KMS-11 (cell line): ENCODE results near the gene LETM1.

Experiments
- H2AFZ ChIP-seq: fragments of 200-600 bp; sonication (generic); 2 replicates; pipeline ENCODE4 v1.6.1; 2016; ENCODE audit warnings: antibody characterized with exemption, mixed run types, low read depth
- H3K27ac ChIP-seq: fragments of 200-600 bp; sonication (generic); 2 replicates; pipeline ENCODE4 v1.6.1; 2016; ENCODE audit warnings: mild to moderate bottlenecking, mixed run types
- H3K27me3 ChIP-seq: fragments of 200-600 bp; sonication (generic); 2 replicates; pipeline ENCODE4 v1.6.1; 2017; ENCODE audit warnings: mild to moderate bottlenecking, low read depth, mixed run types, moderate library complexity; ENCODE audit not compliant: insufficient read depth
- H3K36me3 ChIP-seq: fragments of 200-600 bp; sonication (generic); 2 replicates; pipeline ENCODE4 v1.6.1; 2017; ENCODE audit warnings: mild to moderate bottlenecking, mixed run types; ENCODE audit not compliant: insufficient read depth
- H3K4me1 ChIP-seq: fragments of 200-600 bp; sonication (generic); 2 replicates; pipeline ENCODE4 v1.6.1; 2016; ENCODE audit warnings: mild to moderate bottlenecking, low read depth, mixed run types; ENCODE audit not compliant: poor library complexity, severe bottlenecking
- H3K4me2 ChIP-seq: fragments of 200-600 bp; sonication (generic); 2 replicates; pipeline ENCODE4 v1.7.0; 2016; ENCODE audit warnings: mild to moderate bottlenecking, mixed run types
- H3K4me3 ChIP-seq: fragments of 200-600 bp; sonication (generic); IDR thresholded peaks from 2 replicates; pipeline ENCODE4 v1.6.1; 2017; ENCODE audit warnings: low read depth, low read length, mixed read lengths; ENCODE audit not compliant: insufficient read depth
- H3K79me2 ChIP-seq: fragments of 200-600 bp; sonication (generic); 2 replicates; pipeline ENCODE4 v1.6.1; 2016; ENCODE audit warnings: low read depth, mixed run types; ENCODE audit not compliant: insufficient read depth
- H3K9ac ChIP-seq: fragments of 200-600 bp; sonication (generic); 2 replicates; pipeline ENCODE4 v1.6.1; 2016; ENCODE audit warnings: mild to moderate bottlenecking, mixed run types
- H4K20me1 ChIP-seq: fragments of 200-600 bp; sonication (generic); 2 replicates; pipeline ENCODE4 v1.6.1; 2016; ENCODE audit warnings: mild to moderate bottlenecking, mixed run types; ENCODE audit not compliant: insufficient read depth
- CTCF ChIP-seq: fragments of 200-600 bp; sonication (generic); conservative IDR thresholded peaks from 2 replicates; pipeline ENCODE4 v1.6.1; 2017; ENCODE audit warnings: low read depth, mild to moderate bottlenecking, antibody characterized with exemption, low read length, moderate library complexity, mixed read lengths

LETM1 gene

DNA sequence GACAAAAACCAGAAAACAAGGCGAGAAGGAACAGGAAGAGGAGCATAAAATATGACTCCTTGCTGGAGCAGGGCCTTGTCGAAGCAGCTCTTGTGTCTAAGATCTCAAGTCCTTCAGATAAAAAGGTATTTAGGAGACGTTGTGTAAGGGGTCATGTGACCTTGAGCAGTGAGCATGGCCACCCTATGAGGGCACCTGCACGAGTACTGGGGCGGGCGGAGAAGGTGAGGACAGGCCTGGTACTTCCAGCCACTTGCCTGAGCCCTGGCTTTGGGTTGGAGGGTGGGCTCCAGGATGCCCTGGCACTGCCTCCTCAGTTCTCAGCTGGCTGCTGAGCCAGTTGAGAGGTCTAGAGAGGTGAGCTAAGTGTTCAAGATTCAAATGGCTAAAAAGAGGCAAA lies 45.2 kb upstream of the LETM1 start:
- no peak overlapping the region for H2AFZ ChIP-seq
- no peak overlapping the region for H3K4me3 ChIP-seq
- no peak for TF ChIP-seq CTCF
- peaks cover 67% of the 10 kb centered on the region for H4K20me1 ChIP-seq
- H3K36me3 ChIP-seq, result 0 out of 2 replicates have a peak, but pooled peaks cover 3% of the 10 kb centered on the region
- H3K4me1 ChIP-seq, result peaks cover 85% of the 10 kb centered on the region
- no peaks in the 10 kb centered on the region for H3K27me3 ChIP-seq
- H3K4me2 ChIP-seq, result no peak overlapping the region
- H3K79me2 ChIP-seq, result peaks cover 99% of the 10 kb centered on the region
- H3K27ac ChIP-seq, result no peak overlapping the region; the same call in 1 of the 2 replicates
- H3K9ac ChIP-seq, result no peak overlapping the region

GRCh38 chr4:1900624-1901023 lies 44.7 kb upstream of the LETM1 start:
- Histone ChIP-seq H3K79me2 (peaks cover 99% of the 10 kb centered on the region), H4K20me1 (peaks cover 65% of the 10 kb centered on the region), H3K4me3 (no peak overlapping the region), H3K9ac (no peak overlapping the region), H3K36me3 (0 out of 2 replicates have a peak, but pooled peaks cover 3% of the 10 kb centered on the region), H3K27me3 (no peaks in the 10 kb centered on the region), H2AFZ (no peak overlapping the region), H3K27ac (no peak overlapping the region; the same call in 1 of the 2 replicates), H3K4me2 (no peak overlapping the region), H3K4me1 (peaks cover 85% of the 10 kb centered on the region)
- no peak for TF ChIP-seq CTCF

DNA sequence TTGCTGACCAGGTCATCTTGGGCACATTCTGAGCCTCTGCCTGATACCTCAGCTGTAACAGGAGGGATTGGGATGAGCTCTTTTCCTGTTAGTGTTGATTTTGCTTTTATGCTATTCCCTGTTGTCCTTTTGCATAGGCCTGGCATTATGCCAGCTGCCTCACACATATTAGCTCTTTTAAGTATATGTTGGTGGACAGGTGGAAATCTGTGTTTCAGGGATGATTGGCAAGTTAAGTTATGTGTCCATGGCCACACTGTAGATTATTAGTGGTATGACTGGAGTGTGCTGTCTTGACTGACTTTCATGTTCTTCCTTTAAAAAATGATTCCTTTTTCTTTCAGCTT lies 44.1 kb upstream of the LETM1 start:
- Histone ChIP-seq H3K4me3 (no peak overlapping the region), H4K20me1 (peaks cover 67% of the 10 kb centered on the region), H3K27me3 (no peaks in the 10 kb centered on the region), H3K4me1 (peaks cover 89% of the 10 kb centered on the region), H3K27ac (no peak overlapping the region; the same call in 1 of the 2 replicates), H3K9ac (no peak overlapping the region), H3K36me3 (0 out of 2 replicates have a peak, but pooled peaks cover 3% of the 10 kb centered on the region), H3K79me2 (peaks cover 99% of the 10 kb centered on the region), H3K4me2 (peak overlapping the region; percentile 4; the same call in 1 of the 2 replicates), H2AFZ (no peak overlapping the region)
- TF ChIP-seq CTCF, result no peak

DNA sequence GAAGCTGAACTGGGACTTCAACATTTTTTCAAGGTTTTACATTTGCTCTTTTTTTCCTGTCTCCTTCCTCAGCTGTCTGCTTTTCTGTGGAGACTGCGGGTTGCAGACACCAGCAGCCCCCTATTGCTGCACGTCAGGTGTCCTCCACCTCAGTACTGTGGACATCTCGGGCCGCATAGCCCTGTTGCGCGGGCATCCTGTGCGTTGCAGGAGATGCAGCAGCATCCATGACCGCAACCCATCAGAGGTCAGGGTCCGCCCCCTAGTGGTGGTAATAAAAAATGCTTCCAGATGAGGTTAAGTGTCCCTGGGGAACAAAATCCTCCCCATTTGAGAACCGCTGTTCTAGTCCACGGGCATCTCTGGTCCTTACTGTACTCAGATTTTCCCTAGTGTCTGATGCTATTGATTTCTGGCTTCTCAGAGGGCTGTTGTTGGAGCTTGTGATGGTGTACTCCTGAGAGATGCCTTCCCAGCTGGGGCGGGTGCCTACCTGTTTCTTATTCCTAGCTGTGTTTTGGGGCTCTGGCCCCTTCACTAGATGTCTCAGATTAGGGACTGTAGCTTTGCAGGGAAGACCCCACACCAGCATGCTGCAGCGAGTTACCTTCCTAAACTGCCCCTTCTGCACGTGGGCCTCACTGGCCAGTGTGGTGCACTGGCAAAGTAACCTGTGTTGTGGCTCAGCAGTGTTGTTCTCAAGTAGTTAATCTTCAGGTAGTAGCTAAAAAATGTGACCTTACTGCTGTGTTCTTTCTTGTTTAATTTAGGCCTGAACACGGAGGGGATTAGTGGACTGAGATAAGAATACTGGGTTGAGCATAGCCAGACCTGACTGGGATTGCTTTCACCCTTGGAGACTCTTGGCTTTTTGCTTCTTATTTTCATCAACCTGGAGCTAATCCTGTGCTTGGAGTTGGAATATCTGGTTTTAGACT lies 43.5 kb upstream of the LETM1 start:
- Histone ChIP-seq H3K4me2 (peak overlapping the region; percentile 26; the same call in 1 of the 2 replicates), H4K20me1 (peaks cover 68% of the 10 kb centered on the region), H3K9ac (no peak overlapping the region), H3K36me3 (0 out of 2 replicates have a peak, but pooled peaks cover 2% of the 10 kb centered on the region), H3K4me3 (no peak overlapping the region), H3K79me2 (peaks cover 99% of the 10 kb centered on the region), H2AFZ (no peak overlapping the region), H3K27me3 (no peaks in the 10 kb centered on the region), H3K27ac (peak overlapping the region; percentile 30; the same call in 1 of the 2 replicates), H3K4me1 (peaks cover 89% of the 10 kb centered on the region)
- peak; percentile 85 for TF ChIP-seq CTCF
